ENCODE measurements around the gene MCCD1. TPM values are rescaled to one million over a fixed set of nuclear protein-coding genes. Genes with fewer than 3 reads are reported as not detected.

MCCD1 gene
- total and polyA plus RNA-seq, 2 of the 13 experiments (the other 11 are each of a cell fraction or from before 2014, with no cell fraction given) = 0.15 TPM; not detected in 1

GRCh38 chr6:31544676-31545075, 15.9 kb downstream of the MCCD1 start:
- no peak for FAIRE-seq
- Histone ChIP-seq H4K20me1 (ENCODE audit: insufficient read depth, low read length) (peaks cover 14% of the 10 kb centered on the region), H3K36me3 (replicated peaks in 1 of 2; ENCODE audit: control insufficient read depth in 1 of 2, insufficient read depth in 2 of 2, low read length in 2 of 2) (peaks cover 3 to 14% of the 10 kb centered on the region in 2 experiments), H3K4me2 (ENCODE audit: low read depth, low read length) (no peak overlapping the region), H3K79me2 (ENCODE audit: insufficient read depth, low read length) (peaks cover 40% of the 10 kb centered on the region), H3K9ac (ENCODE audit: insufficient read depth, low read depth, low read length) (no peak overlapping the region), H3K27me3 (ENCODE audit: control insufficient read depth in 1 of 2, insufficient read depth in 2 of 2, low read length in 2 of 2) (no peaks in the 10 kb centered on the region; a peak in 2 of 5 replicates), H3K4me1 (ENCODE audit: insufficient read depth, low read length) (peaks cover 53% of the 10 kb centered on the region), H3K27ac (ENCODE audit: extremely low read length, insufficient read depth, low read length) (no peak overlapping the region), H3K4me3 (replicated peaks in 1 of 3; ENCODE audit: insufficient read depth in 1 of 3, low read depth in 2 of 3, low read length in 3 of 3) (no peak overlapping the region), H3K9me3 (ENCODE audit: low read length) (no peaks in the 10 kb centered on the region), H2AFZ (ENCODE audit: low read length) (no peak overlapping the region)
- ATAC-seq = no peak
- ChIA-PET POLR2A (interaction anchor here (6.9 kb wide), 1 partner anchor 16 kb away, joined by 123 read pairs; the partner anchor contains the start of gene MCCD1), CTCF (ENCODE audit: low intra/inter-chr PET ratio, low total read pairs) (interaction anchor here (3.6 kb wide), 1 partner anchor 53 kb away, joined by 84 read pairs; no protein-coding TSS in a partner anchor)
- in situ Hi-C loops (cut with HindIII; ENCODE audit: extremely low pct_ligation_motif_present, low pct_unique_long_range_greater_than_20kb) = loop anchor here (5.0 kb wide), 1 partner anchor 53 kb away; no protein-coding TSS in a partner anchor
- TF ChIP-seq ZKSCAN8 (CRISPR knock-in tag; IDR thresholded peaks at IDR 0.05; ENCODE audit: borderline replicate concordance) = no peak
- TF ChIP-seq KDM6A (CRISPR knock-in tag; IDR thresholded peaks at IDR 0.05; ENCODE audit: low read depth) = no peak
- no peak for TF ChIP-seq NAIF1 (CRISPR knock-in tag; IDR thresholded peaks at IDR 0.05; ENCODE audit: borderline replicate concordance)
- TF ChIP-seq ZNF10 (CRISPR knock-in tag; IDR thresholded peaks at IDR 0.05; ENCODE audit: borderline replicate concordance, low read depth) = no peak
- TF ChIP-seq HCFC1 (IDR thresholded peaks at IDR 0.05; ENCODE audit: low read depth, low read length) = no peak
- TF ChIP-seq XRCC5 (optimal IDR thresholded peaks at IDR 0.05; ENCODE audit: low read length) = no peak
- no peak for TF ChIP-seq ZNF776 (CRISPR knock-in tag; IDR thresholded peaks at IDR 0.05)
- no peak for TF ChIP-seq NR0B2 (CRISPR knock-in tag; IDR thresholded peaks at IDR 0.05)
- no peak for TF ChIP-seq ZNF17 (CRISPR knock-in tag; IDR thresholded peaks at IDR 0.05)
- TF ChIP-seq NCOR1 (IDR thresholded peaks at IDR 0.05; ENCODE audit: borderline replicate concordance, low read length) = no peak
- no peak for TF ChIP-seq ZNF780A (CRISPR knock-in tag; IDR thresholded peaks at IDR 0.05)
- no peak for TF ChIP-seq SNAPC5 (CRISPR knock-in tag; IDR thresholded peaks at IDR 0.05; ENCODE audit: borderline replicate concordance)
- no peak for TF ChIP-seq ATF3 (CRISPR knock-in tag; IDR thresholded peaks at IDR 0.05)
- no peak for TF ChIP-seq ZXDC (CRISPR knock-in tag; IDR thresholded peaks at IDR 0.05)
- TF ChIP-seq ZNF33B (CRISPR knock-in tag; IDR thresholded peaks at IDR 0.05) = no peak
- TF ChIP-seq ZNF205 (CRISPR knock-in tag; IDR thresholded peaks at IDR 0.05) = no peak
- TF ChIP-seq TRIM24 (CRISPR knock-in tag; IDR thresholded peaks at IDR 0.05) = no peak
- TF ChIP-seq FOSL2 (CRISPR knock-in tag; IDR thresholded peaks at IDR 0.05) = no peak
- TF ChIP-seq ZBTB1 (CRISPR knock-in tag; IDR thresholded peaks at IDR 0.05; ENCODE audit: borderline replicate concordance) = no peak
- intact Hi-C loops (cut with micrococcal nuclease; ENCODE audit: unreplicated experiment) = loop anchor here (5.0 to 10.0 kb wide), 2 partner anchors 38 to 110 kb away; partner anchors contain the start of genes APOM, BAG6 and LTB
- no peak for DNase-seq (ENCODE audit: low spot score)
- 63% methylated on average over 2 of the region's 2 CpGs for WGBS (ENCODE audit: low lambda C conversion rate)
- BruUV-seq (replicated peaks) = no TSS peak

Data from HepG2 (cell line).